ENCODE measurements around the gene DHRS3. TPM values are rescaled to one million over a fixed set of nuclear protein-coding genes. Genes with fewer than 3 reads are reported as not detected.

DHRS3 gene
- total and polyA plus RNA-seq, 10 of the 15 experiments (the other 5 are each of a cell fraction or from before 2014, with no cell fraction given): 0.23 to 29.7 (median 1.2) TPM

GRCh38 chr1:12604986-12605385, 13.0 kb downstream of the DHRS3 start:
- in situ Hi-C loops (cut with MboI) (no loop called here), intact Hi-C loops (cut with micrococcal nuclease; ENCODE audit: unreplicated experiment) (loop anchor here (5.0 kb wide), 1 partner anchor 158 kb away; no protein-coding TSS in a partner anchor)
- Histone ChIP-seq H3K4me2 (ENCODE audit: control insufficient read depth, insufficient read depth) (no peak overlapping the region), H3K9me3 (replicated peaks; ENCODE audit: control insufficient read depth, insufficient read depth, low read length) (peaks cover 1% of the 10 kb centered on the region; the same call in 2 of the 3 replicates), H3K4me3 (no peak overlapping the region), H3K27me3 (replicated peaks in 1 of 2; ENCODE audit: control insufficient read depth in 2 of 2, insufficient read depth in 2 of 2, low read length in 1 of 2) (no peaks in the 10 kb centered on the region; a peak in 1 of 4 replicates), H3K79me2 (ENCODE audit: control insufficient read depth, insufficient read depth, low read length) (no peaks in the 10 kb centered on the region), H3K36me3 (ENCODE audit: control insufficient read depth in 2 of 2, insufficient read depth in 2 of 2, low read length in 1 of 2) (no peaks in the 10 kb centered on the region), H3K4me1 (ENCODE audit: control insufficient read depth, insufficient read depth, low read length) (no peaks in the 10 kb centered on the region), H3K27ac (ENCODE audit: control insufficient read depth, insufficient read depth) (no peak overlapping the region), H2AFZ (ENCODE audit: control insufficient read depth, low read depth, low read length) (no peak overlapping the region), H3K9ac (ENCODE audit: control insufficient read depth, insufficient read depth, low read length) (no peak overlapping the region), H4K20me1 (ENCODE audit: control insufficient read depth, insufficient read depth) (no peaks in the 10 kb centered on the region)
- ChIA-PET RAD21 (ENCODE audit: unreplicated experiment) (interaction anchor here (0.6 kb wide), 1 partner anchor 9 kb away, joined by 3 read pairs; no protein-coding TSS in a partner anchor), CTCF (interaction anchor here (1.3 to 5.1 kb wide), 2 partner anchors 14 to 54 kb away, joined by 3 to 47 read pairs; partner anchors contain the start of gene DHRS3), SMC1A (ENCODE audit: uncharacterized antibody, unreplicated experiment) (interaction anchor here (0.9 to 4.6 kb wide), 3 partner anchors 12 to 166 kb away, joined by 3 to 49 read pairs (median 3); partner anchors contain the start of gene DHRS3), POLR2A (no interaction called here)
- BruUV-seq (replicated peaks): no TSS peak
- TF ChIP-seq, protein P1, sequence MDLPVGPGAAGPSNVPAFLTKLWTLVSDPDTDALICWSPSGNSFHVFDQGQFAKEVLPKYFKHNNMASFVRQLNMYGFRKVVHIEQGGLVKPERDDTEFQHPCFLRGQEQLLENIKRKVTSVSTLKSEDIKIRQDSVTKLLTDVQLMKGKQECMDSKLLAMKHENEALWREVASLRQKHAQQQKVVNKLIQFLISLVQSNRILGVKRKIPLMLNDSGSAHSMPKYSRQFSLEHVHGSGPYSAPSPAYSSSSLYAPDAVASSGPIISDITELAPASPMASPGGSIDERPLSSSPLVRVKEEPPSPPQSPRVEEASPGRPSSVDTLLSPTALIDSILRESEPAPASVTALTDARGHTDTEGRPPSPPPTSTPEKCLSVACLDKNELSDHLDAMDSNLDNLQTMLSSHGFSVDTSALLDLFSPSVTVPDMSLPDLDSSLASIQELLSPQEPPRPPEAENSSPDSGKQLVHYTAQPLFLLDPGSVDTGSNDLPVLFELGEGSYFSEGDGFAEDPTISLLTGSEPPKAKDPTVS (IDR thresholded peaks at IDR 0.05; ENCODE audit: low read depth, low read length): no peak
- TF ChIP-seq RAD21 (IDR thresholded peaks at IDR 0.05; ENCODE audit: insufficient read depth, low read depth, low read length) (no peak), BCL3 (IDR thresholded peaks at IDR 0.05; ENCODE audit: borderline replicate concordance, insufficient read depth, low read depth, low read length, poor library complexity, severe bottlenecking) (no peak), ZNF207 (IDR thresholded peaks at IDR 0.05; ENCODE audit: borderline replicate concordance) (no peak), MEF2A (IDR thresholded peaks at IDR 0.05; ENCODE audit: insufficient read depth, low read depth, low read length) (no peak)
- TF ChIP-seq, protein P2, sequence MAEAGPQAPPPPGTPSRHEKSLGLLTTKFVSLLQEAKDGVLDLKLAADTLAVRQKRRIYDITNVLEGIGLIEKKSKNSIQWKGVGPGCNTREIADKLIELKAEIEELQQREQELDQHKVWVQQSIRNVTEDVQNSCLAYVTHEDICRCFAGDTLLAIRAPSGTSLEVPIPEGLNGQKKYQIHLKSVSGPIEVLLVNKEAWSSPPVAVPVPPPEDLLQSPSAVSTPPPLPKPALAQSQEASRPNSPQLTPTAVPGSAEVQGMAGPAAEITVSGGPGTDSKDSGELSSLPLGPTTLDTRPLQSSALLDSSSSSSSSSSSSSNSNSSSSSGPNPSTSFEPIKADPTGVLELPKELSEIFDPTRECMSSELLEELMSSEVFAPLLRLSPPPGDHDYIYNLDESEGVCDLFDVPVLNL (IDR thresholded peaks at IDR 0.05; ENCODE audit: low read depth, low read length): no peak
- ATAC-seq (no peak), DNase-seq (ENCODE audit: low read depth, low spot score) (no peak), FAIRE-seq (no peak)
- 69% methylated on average over 7 of the region's 9 CpGs for WGBS (ENCODE audit: insufficient coverage, insufficient replicate concordance, low lambda C conversion rate, missing lambda C conversion rate)
